Hepatocyte (in vitro differentiated cells): ENCODE data around the gene TENT5A. TPM values are rescaled to one million over a fixed set of nuclear protein-coding genes. Genes with fewer than 3 reads are reported as not detected.

Source experiments
- DNase-seq: peaks from one replicate; pipeline ENCODE4 v3.0.0-alpha.2; 2016; ENCODE audit warnings: low spot score
- H2AFZ ChIP-seq: fragments of 200-600 bp; sonication (generic); 2 replicates; pipeline ENCODE4 v1.6.0; 2016; ENCODE audit warnings: antibody characterized with exemption, mild to moderate bottlenecking
- H3K27ac ChIP-seq: fragments of 200-600 bp; sonication (generic); 2 replicates; pipeline ENCODE4 v1.5.1; 2016; ENCODE audit warnings: mild to moderate bottlenecking
- H3K27me3 ChIP-seq: fragments of 200-600 bp; sonication (generic); 2 replicates; pipeline ENCODE4 v1.6.1; 2016
- H3K36me3 ChIP-seq: fragments of 200-600 bp; sonication (generic); replicated peaks from 2 replicates; pipeline ENCODE4 v1.5.1; 2016; ENCODE audit warnings: low read depth; ENCODE audit not compliant: insufficient read depth
- H3K4me1 ChIP-seq: fragments of 200-600 bp; sonication (generic); 2 replicates; pipeline ENCODE4 v1.5.1; 2016; ENCODE audit warnings: mild to moderate bottlenecking, moderate library complexity; ENCODE audit not compliant: insufficient read depth
- H3K4me2 ChIP-seq: fragments of 200-600 bp; sonication (generic); 2 replicates; pipeline ENCODE4 v1.6.0; 2016
- H3K4me3 ChIP-seq: fragments of 200-600 bp; sonication (generic); 2 replicates; pipeline ENCODE4 v1.5.1; 2016; ENCODE audit warnings: mild to moderate bottlenecking
- H3K79me2 ChIP-seq: fragments of 200-600 bp; sonication (generic); 2 replicates; pipeline ENCODE4 v1.6.0; 2017; ENCODE audit warnings: mild to moderate bottlenecking
- H3K9me2 ChIP-seq: fragments of 200-600 bp; sonication (generic); replicated peaks from 2 replicates; pipeline ENCODE4 v1.6.0; 2017; ENCODE audit warnings: mild to moderate bottlenecking; ENCODE audit not compliant: insufficient read depth
- H3K9me3 ChIP-seq: fragments of 200-600 bp; sonication (generic); 2 replicates; pipeline ENCODE4 v1.5.1; 2016; ENCODE audit warnings: low read depth, mild to moderate bottlenecking
- H4K20me1 ChIP-seq: fragments of 200-600 bp; sonication (generic); 2 replicates; pipeline ENCODE4 v1.6.0; 2016; ENCODE audit warnings: mild to moderate bottlenecking; ENCODE audit not compliant: insufficient read depth, poor library complexity, severe bottlenecking
- CTCF ChIP-seq: fragments of 200-600 bp; sonication (generic); IDR thresholded peaks from 2 replicates; pipeline ENCODE4 v1.5.1; 2016; ENCODE audit warnings: antibody characterized with exemption, mild to moderate bottlenecking; ENCODE audit not compliant: poor library complexity
- EZH2 ChIP-seq: fragments of 200-600 bp; sonication (generic); IDR thresholded peaks from 2 replicates; pipeline ENCODE4 v1.6.1; 2016; ENCODE audit warnings: antibody characterized with exemption, mild to moderate bottlenecking, borderline replicate concordance
- EZH2phosphoT487 ChIP-seq: fragments of 200-600 bp; sonication (generic); IDR thresholded peaks from one replicate; pipeline ENCODE4 v1.6.1; 2018; ENCODE audit warnings: antibody characterized with exemption, mild to moderate bottlenecking, low read depth, moderate library complexity; ENCODE audit not compliant: unreplicated experiment, severe bottlenecking
- WGBS: methylation state at CpG from one replicate; pipeline ENCODE4 v1.1.6; 2016; ENCODE audit warnings: low lambda C conversion rate; ENCODE audit errors: missing lambda C conversion rate; 5-methylcytosine and 5-hydroxymethylcytosine counted together
- polyA plus RNA-seq: library from polyadenylated mRNA; unstranded; fragments of >200 nt; fragmentation: Nextera tagmentation; extraction: Ambion mirVana; gene quantifications from 2 replicates; pipeline ENCODE4 v1.2.1, GENCODE V29; 2016
- total RNA-seq: library from RNA; depleted of rRNA; stranded (reverse); fragments of >200 nt; gene quantifications from 2 replicates; pipeline ENCODE4 v1.2.3, GENCODE V29; 2014

Gene TENT5A
- total and polyA plus RNA-seq, 2 experiments from 2014 or later: 79.6 to 101 TPM

DNA sequence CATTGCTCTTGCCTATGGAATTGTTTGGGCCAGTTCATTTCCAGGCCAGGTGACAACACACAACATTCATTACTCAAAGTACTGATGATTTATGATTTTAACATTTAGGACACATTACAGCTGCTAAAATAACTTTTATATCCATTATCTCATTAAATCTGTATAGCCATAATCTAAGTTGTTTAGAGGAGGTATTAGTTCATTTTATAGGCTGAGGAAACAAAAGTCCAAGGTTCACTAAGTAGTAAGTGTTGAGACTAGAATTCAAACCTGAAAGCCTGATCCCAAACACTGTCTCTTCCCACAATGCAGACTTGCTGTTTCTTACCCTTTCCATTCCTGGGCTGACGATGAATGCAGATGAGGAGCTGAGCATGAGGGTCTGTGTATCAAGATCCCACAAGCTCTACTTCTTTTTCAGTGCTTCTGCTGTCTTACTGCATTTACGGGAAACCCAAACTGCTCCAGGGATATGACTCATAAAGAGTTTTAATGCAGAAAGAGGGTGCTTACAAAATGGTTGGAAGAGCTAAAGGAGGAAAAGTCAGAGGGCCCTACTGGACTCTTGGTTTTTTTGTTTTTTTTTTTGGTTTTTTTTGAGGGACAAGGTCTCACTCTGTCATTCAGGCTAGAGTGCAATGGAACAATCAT is 17.9 kb downstream of the TENT5A start:
- TF ChIP-seq CTCF: no peak
- TF ChIP-seq EZH2phosphoT487: no peak
- TF ChIP-seq EZH2: no peak
- Histone ChIP-seq H3K4me3 (no peak overlapping the region), H3K9me3 (no peaks in the 10 kb centered on the region), H3K4me1 (no peaks in the 10 kb centered on the region), H4K20me1 (no peaks in the 10 kb centered on the region), H3K9me2 (no peaks in the 10 kb centered on the region), H3K79me2 (no peaks in the 10 kb centered on the region), H3K36me3 (no peaks in the 10 kb centered on the region), H3K27ac (no peak overlapping the region), H2AFZ (no peak overlapping the region), H3K4me2 (no peak overlapping the region), H3K27me3 (no peaks in the 10 kb centered on the region)
- DNase-seq: no peak
- WGBS: 89% methylated on average over 2 of the region's 2 CpGs

DNA sequence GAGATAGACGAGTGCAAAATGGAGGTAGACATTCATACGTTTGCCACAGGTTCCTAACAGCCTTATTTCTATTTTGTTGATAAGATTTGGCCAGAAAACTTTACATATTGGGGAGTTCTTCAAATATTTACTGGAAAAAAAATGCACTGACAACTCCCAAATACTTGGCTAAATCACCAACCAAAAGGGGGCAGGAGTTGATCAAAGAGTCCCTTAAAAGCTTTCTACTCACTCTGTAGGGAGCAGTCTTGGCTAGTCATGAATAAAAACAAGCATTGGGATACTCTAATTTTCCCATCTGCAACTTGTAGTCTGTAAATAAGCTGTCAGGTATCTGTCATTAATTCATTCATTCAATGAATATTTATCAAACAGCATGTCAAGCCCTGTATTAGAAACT is 18.4 kb downstream of the TENT5A start:
- H3K9me2 ChIP-seq: no peaks in the 10 kb centered on the region
- no peaks in the 10 kb centered on the region for H3K4me1 ChIP-seq
- no peaks in the 10 kb centered on the region for H3K79me2 ChIP-seq
- H3K27me3 ChIP-seq: no peaks in the 10 kb centered on the region
- H3K36me3 ChIP-seq: no peaks in the 10 kb centered on the region
- H4K20me1 ChIP-seq: no peaks in the 10 kb centered on the region
- 96% methylated on average over 2 of the region's 2 CpGs for WGBS
- H3K27ac ChIP-seq: no peak overlapping the region
- no peak overlapping the region for H3K4me2 ChIP-seq
- H3K9me3 ChIP-seq: no peaks in the 10 kb centered on the region
- no peak for DNase-seq
- no peak overlapping the region for H3K4me3 ChIP-seq
- H2AFZ ChIP-seq: no peak overlapping the region
- TF ChIP-seq EZH2phosphoT487: no peak
- no peak for TF ChIP-seq EZH2
- TF ChIP-seq CTCF: no peak

GRCh38 chr6:81731814-81732213 is 20.7 kb downstream of the TENT5A start:
- no peaks in the 10 kb centered on the region for H3K9me2 ChIP-seq
- no peaks in the 10 kb centered on the region for H4K20me1 ChIP-seq

More at GRCh38 chr6:81731814-81732213, 20.7 kb downstream of the TENT5A start:
- H3K9me3 ChIP-seq: no peaks in the 10 kb centered on the region
- WGBS: 86% methylated on average over 1 of the region's 1 CpG
- no peak overlapping the region for H3K4me2 ChIP-seq
- H3K27me3 ChIP-seq: no peaks in the 10 kb centered on the region
- H3K79me2 ChIP-seq: no peaks in the 10 kb centered on the region
- no peaks in the 10 kb centered on the region for H3K4me1 ChIP-seq
- H3K27ac ChIP-seq: no peak overlapping the region
- H3K36me3 ChIP-seq: no peaks in the 10 kb centered on the region
- H3K4me3 ChIP-seq: no peak overlapping the region
- no peak for DNase-seq
- TF ChIP-seq CTCF (no peak), EZH2 (no peak), EZH2phosphoT487 (no peak)
- no peak overlapping the region for H2AFZ ChIP-seq
